ENCODE measurements around the gene NEUROD1. TPM values are rescaled to one million over a fixed set of nuclear protein-coding genes. Genes with fewer than 3 reads are reported as not detected.

The NEUROD1 gene
- total RNA-seq, 1 experiment from 2014 or later: not detected

DNA sequence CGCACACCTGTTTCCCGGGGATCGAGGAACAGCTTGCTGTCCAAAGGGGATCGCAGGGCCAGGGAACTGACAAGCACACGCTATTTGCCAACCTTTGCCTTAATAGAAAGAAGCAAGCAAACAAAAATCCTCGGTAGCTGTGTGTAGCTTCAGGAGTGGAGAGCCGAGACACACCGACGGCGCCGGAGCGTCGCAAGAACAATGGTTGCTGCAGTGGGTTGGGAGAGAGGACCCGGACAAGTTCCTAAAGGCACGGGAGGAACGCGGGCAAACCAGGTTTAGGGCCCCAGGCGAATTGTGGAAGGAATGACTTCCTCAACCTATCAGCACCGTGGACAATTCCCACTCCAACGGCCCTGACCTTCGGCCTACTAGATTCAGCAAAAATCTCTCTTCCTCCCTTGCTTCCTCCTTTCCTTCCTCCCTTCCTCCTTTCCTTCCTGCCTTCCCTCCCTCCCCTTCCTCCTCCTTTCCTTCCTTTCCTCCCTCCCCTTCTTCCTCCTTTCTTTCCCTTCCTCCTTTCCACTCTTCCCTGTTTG, 4.9 kb upstream of the NEUROD1 start:
- Mint-ChIP-seq H3K36me3 (ENCODE audit: insufficient read depth, unreplicated experiment) (peaks cover 16% of the 10 kb centered on the region), H3K4me1 (ENCODE audit: low read depth, unreplicated experiment) (peaks cover 32% of the 10 kb centered on the region), H3K4me3 (ENCODE audit: low read depth, unreplicated experiment) (peak overlapping the region; percentile 71), H3K27ac (ENCODE audit: unreplicated experiment) (no peak overlapping the region), H3K9me3 (ENCODE audit: low read depth, unreplicated experiment) (no peaks in the 10 kb centered on the region), H3K27me3 (ENCODE audit: unreplicated experiment) (peaks cover 94% of the 10 kb centered on the region)
- CTCF ChIA-PET: interaction anchor here (0.6 kb wide), 1 partner anchor 44 kb away, joined by 3 read pairs; no protein-coding TSS in a partner anchor
- intact Hi-C loops (cut with micrococcal nuclease; ENCODE audit: unreplicated experiment): no loop called here
- no TSS peak for BruUV-seq (replicated peaks)
- peak; percentile 12 for DNase-seq
- TF ChIP-seq, protein P1, sequence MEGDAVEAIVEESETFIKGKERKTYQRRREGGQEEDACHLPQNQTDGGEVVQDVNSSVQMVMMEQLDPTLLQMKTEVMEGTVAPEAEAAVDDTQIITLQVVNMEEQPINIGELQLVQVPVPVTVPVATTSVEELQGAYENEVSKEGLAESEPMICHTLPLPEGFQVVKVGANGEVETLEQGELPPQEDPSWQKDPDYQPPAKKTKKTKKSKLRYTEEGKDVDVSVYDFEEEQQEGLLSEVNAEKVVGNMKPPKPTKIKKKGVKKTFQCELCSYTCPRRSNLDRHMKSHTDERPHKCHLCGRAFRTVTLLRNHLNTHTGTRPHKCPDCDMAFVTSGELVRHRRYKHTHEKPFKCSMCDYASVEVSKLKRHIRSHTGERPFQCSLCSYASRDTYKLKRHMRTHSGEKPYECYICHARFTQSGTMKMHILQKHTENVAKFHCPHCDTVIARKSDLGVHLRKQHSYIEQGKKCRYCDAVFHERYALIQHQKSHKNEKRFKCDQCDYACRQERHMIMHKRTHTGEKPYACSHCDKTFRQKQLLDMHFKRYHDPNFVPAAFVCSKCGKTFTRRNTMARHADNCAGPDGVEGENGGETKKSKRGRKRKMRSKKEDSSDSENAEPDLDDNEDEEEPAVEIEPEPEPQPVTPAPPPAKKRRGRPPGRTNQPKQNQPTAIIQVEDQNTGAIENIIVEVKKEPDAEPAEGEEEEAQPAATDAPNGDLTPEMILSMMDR (IDR thresholded peaks at IDR 0.05; ENCODE audit: unreplicated experiment): no peak

DNA sequence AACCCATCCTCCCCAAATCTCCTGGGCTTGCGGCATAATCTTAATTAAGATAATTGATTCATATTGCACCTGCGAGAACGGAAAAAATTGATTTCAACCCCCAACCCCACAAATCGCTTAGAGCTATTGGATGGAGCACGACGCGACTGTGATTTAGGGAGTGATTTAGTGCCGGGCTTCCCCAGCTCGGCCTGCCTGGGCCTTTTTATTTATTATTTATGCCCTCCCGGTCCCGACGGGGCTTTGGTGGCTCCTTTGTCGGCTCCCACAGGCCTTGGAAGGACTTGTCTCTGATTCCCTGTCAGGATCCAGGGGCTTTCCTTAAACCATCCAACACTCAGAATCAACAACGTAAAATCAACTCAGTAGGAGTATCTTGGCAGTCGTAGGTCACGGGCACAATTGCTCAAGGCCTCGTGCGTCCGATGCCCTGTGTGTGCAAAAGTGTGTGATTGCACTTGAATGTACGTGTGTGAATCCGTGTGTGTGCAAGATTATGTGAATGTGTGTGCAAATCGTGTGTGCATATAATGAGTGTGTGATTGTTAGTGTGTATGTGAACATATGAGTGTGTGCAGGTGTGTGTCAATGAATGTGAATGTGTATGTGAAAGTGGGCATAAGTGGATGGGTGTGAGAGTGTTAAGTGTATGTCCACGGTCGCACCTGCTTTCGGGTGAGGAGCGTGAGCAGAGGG, 4.3 kb upstream of the NEUROD1 start:
- Mint-ChIP-seq H3K4me1 (ENCODE audit: low read depth, unreplicated experiment) (peaks cover 32% of the 10 kb centered on the region), H3K36me3 (ENCODE audit: insufficient read depth, unreplicated experiment) (peaks cover 16% of the 10 kb centered on the region), H3K4me3 (ENCODE audit: low read depth, unreplicated experiment) (peak overlapping the region; percentile 71), H3K9me3 (ENCODE audit: low read depth, unreplicated experiment) (no peaks in the 10 kb centered on the region), H3K27ac (ENCODE audit: unreplicated experiment) (no peak overlapping the region), H3K27me3 (ENCODE audit: unreplicated experiment) (peaks cover 94% of the 10 kb centered on the region)
- intact Hi-C loops (cut with micrococcal nuclease; ENCODE audit: unreplicated experiment): no loop called here
- BruUV-seq (replicated peaks): no TSS peak
- CTCF ChIA-PET: interaction anchor here (0.6 kb wide), 1 partner anchor 43 kb away, joined by 3 read pairs; no protein-coding TSS in a partner anchor
- TF ChIP-seq, protein P1 (IDR thresholded peaks at IDR 0.05; ENCODE audit: unreplicated experiment): no peak
- no peak for DNase-seq

DNA sequence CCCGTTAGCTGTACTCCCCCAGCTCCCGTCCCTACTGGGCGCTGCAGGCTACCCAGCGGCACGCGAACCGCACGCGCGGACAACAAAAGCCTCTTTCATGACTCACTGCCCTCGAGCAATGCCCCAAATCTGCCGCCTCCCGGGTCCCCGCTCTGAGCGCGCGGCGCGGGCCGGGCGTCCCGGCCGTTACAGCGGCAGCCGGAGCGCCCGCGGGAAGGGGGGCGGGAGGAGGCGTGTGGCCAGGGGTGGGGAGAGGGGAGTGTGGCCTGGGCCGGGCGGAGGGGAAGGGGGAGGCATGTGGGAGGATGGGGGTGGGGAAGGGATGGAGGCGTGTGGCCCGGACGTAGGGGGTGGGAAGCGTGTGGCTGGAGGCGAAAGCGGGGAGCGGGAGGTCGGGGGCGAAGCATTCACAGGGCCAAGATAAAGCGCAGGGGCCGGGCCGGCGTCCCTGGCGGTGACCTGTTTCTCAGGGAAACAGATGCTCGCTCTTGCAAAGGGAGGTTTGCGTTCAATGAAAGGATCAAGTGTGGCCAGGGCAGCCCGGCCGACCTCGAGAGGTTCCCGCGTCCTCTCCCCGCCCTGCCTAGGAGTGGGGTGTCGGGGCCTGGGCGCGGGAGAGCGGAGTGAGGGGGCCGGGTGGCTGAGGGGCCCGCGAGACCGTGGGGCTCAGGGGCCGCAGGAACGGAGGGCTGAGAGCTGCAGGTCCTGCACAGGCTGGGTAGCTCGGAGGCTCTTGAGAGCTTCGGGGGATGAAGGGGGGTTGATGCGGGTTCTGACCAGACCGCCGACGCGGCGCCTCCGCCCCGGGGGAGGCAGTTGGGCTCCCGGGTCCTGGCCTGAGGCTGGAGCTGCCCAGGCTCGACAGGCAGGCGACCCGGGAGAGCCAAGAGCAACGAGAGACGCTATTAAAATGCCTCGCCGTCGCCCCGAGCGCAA, 3.5 kb upstream of the NEUROD1 start:
- DNase-seq: peak; percentile 83
- Mint-ChIP-seq H3K27ac (ENCODE audit: unreplicated experiment) (no peak overlapping the region), H3K4me3 (ENCODE audit: low read depth, unreplicated experiment) (peak overlapping the region; percentile 71), H3K36me3 (ENCODE audit: insufficient read depth, unreplicated experiment) (peaks cover 16% of the 10 kb centered on the region), H3K27me3 (ENCODE audit: unreplicated experiment) (peaks cover 94% of the 10 kb centered on the region), H3K4me1 (ENCODE audit: low read depth, unreplicated experiment) (peaks cover 32% of the 10 kb centered on the region), H3K9me3 (ENCODE audit: low read depth, unreplicated experiment) (no peaks in the 10 kb centered on the region)
- TF ChIP-seq, protein P1 (IDR thresholded peaks at IDR 0.05; ENCODE audit: unreplicated experiment): no peak
- intact Hi-C loops (cut with micrococcal nuclease; ENCODE audit: unreplicated experiment): no loop called here
- CTCF ChIA-PET: no interaction called here
- no TSS peak for BruUV-seq (replicated peaks)

DNA sequence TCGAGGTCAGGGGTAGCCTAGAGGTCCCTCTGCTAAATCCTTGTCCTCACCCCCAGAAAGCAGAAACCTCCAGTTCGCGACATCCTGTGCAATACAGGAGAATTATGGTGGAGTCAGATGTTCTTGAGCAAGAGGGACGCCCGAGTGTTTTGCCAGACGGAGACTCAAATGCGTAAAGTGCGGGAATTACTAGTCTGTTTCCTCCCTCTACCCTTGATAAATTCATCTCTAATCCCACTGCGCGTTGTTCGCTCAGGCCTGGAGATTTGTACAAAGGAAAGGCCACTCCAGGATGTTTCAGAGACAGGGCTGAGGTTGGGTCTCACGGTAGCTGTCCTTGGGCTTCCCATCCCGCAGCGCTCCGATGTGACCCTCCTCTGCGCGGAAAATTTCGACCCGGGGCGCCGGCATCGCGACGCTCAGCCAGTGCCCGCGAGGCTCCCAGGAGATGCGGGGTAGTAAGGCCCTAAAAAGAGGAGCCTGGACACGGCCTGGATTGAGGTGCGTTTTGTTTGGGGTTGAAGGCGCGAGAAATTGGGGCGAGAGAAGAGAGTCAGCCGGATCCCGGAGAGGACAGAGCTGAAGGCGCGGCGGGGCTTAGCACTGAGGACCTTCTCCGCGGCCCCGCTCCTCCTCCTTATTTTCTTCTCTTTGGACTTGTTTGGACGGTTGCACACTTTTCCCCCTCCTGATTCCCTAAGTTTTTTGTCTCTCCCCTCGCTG, 2.6 kb upstream of the NEUROD1 start:
- TF ChIP-seq, protein P1 (IDR thresholded peaks at IDR 0.05; ENCODE audit: unreplicated experiment): no peak
- BruUV-seq (replicated peaks): no TSS peak

More for the DNA sequence above, 2.6 kb upstream of the NEUROD1 start:
- CTCF ChIA-PET: no interaction called here
- intact Hi-C loops (cut with micrococcal nuclease; ENCODE audit: unreplicated experiment): no loop called here
- Mint-ChIP-seq H3K27ac (ENCODE audit: unreplicated experiment) (no peak overlapping the region), H3K4me1 (ENCODE audit: low read depth, unreplicated experiment) (peaks cover 32% of the 10 kb centered on the region), H3K36me3 (ENCODE audit: insufficient read depth, unreplicated experiment) (peaks cover 16% of the 10 kb centered on the region), H3K27me3 (ENCODE audit: unreplicated experiment) (peaks cover 98% of the 10 kb centered on the region), H3K4me3 (ENCODE audit: low read depth, unreplicated experiment) (peak overlapping the region; percentile 71), H3K9me3 (ENCODE audit: low read depth, unreplicated experiment) (peaks cover 2% of the 10 kb centered on the region)
- no peak for DNase-seq

Measured in Calu3 (cell line).